GM23338 (cell line): ENCODE data around the gene TIPRL. TPM values are rescaled to one million over a fixed set of nuclear protein-coding genes. Genes with fewer than 3 reads are reported as not detected.

ENCODE experiments used
- ATAC-seq: fragments of 200-7000 bp; cut with Tn5 transposase; 3 replicates; pipeline ENCODE4 v1.9.1; 2020
- DNase-seq: peaks from one replicate; pipeline ENCODE4 v3.0.0-alpha.2; 2015; ENCODE audit warnings: low spot score
- H2AFZ ChIP-seq: fragments of 200-600 bp; sonication (generic); 2 replicates; pipeline ENCODE4 v1.8.0; 2016; ENCODE audit warnings: antibody characterized with exemption, mild to moderate bottlenecking, moderate library complexity
- H3F3A ChIP-seq: fragments of 200-600 bp; sonication (generic); replicated peaks from 2 replicates; pipeline ENCODE4 v1.8.0; 2017; ENCODE audit warnings: antibody characterized with exemption, mixed run types, low read depth
- H3K27ac ChIP-seq: fragments of 200-600 bp; sonication (generic); 2 replicates; pipeline ENCODE4 v1.6.1; 2016; ENCODE audit warnings: low read depth
- H3K27me3 ChIP-seq: fragments of 200-600 bp; sonication (generic); 2 replicates; pipeline ENCODE4 v1.8.0; 2016; ENCODE audit warnings: mild to moderate bottlenecking, mixed run types, moderate library complexity; ENCODE audit not compliant: insufficient read depth
- H3K36me3 ChIP-seq: fragments of 200-600 bp; sonication (generic); 2 replicates; pipeline ENCODE4 v1.8.0; 2016; ENCODE audit warnings: mild to moderate bottlenecking; ENCODE audit not compliant: insufficient read depth
- H3K4me1 ChIP-seq: fragments of 200-600 bp; sonication (generic); 2 replicates; pipeline ENCODE4 v1.8.0; 2016; ENCODE audit warnings: mild to moderate bottlenecking, moderate library complexity; ENCODE audit not compliant: insufficient read depth
- H3K4me2 ChIP-seq: fragments of 200-600 bp; sonication (generic); 2 replicates; pipeline ENCODE4 v1.7.1; 2017; ENCODE audit warnings: mixed run types
- H3K4me3 ChIP-seq: fragments of 200-600 bp; sonication (generic); 2 replicates; pipeline ENCODE4 v1.6.1; 2016; ENCODE audit warnings: mixed run types
- H3K79me2 ChIP-seq: fragments of 200-600 bp; sonication (generic); replicated peaks from 2 replicates; pipeline ENCODE4 v1.8.0; 2017; ENCODE audit warnings: mild to moderate bottlenecking; ENCODE audit not compliant: insufficient read depth
- H3K9me2 ChIP-seq: fragments of 200-600 bp; sonication (generic); 2 replicates; pipeline ENCODE4 v1.8.0; 2017; ENCODE audit not compliant: insufficient read depth
- H4K20me1 ChIP-seq: fragments of 200-600 bp; sonication (generic); replicated peaks from 2 replicates; pipeline ENCODE4 v1.8.0; 2017; ENCODE audit warnings: mild to moderate bottlenecking; ENCODE audit not compliant: insufficient read depth
- H3K27ac Mint-ChIP-seq: 2 replicates; pipeline ENCODE4 v1.8.0; 2020; ENCODE audit warnings: inconsistent platforms, mild to moderate bottlenecking, moderate library complexity, mixed read lengths
- H3K27me3 Mint-ChIP-seq: 3 replicates; pipeline ENCODE4 v1.8.0; 2022; ENCODE audit warnings: low read depth, mild to moderate bottlenecking, moderate library complexity, mixed read lengths, inconsistent platforms; ENCODE audit not compliant: insufficient read depth, poor library complexity
- H3K36me3 Mint-ChIP-seq: 3 replicates; pipeline ENCODE4 v1.8.0; 2021; ENCODE audit warnings: low read depth, mild to moderate bottlenecking, inconsistent platforms, moderate library complexity, mixed read lengths
- H3K4me1 Mint-ChIP-seq: 3 replicates; pipeline ENCODE4 v1.8.0; 2020; ENCODE audit warnings: mild to moderate bottlenecking, inconsistent platforms, mixed read lengths
- H3K4me3 Mint-ChIP-seq: 3 replicates; pipeline ENCODE4 v1.8.0; 2021; ENCODE audit warnings: moderate library complexity, mild to moderate bottlenecking, inconsistent platforms, mixed read lengths
- H3K9me3 Mint-ChIP-seq: 3 replicates; pipeline ENCODE4 v1.8.0; 2020; ENCODE audit warnings: moderate library complexity, mild to moderate bottlenecking, inconsistent platforms, mixed read lengths
- CREB1 ChIP-seq: fragments of 250-450 bp; sonication (Bioruptor Pico); IDR thresholded peaks from 2 replicates; pipeline ENCODE4 v1.5.0; 2020; ENCODE audit warnings: low read depth, mild to moderate bottlenecking, moderate library complexity
- EZH2 ChIP-seq: fragments of 200-600 bp; sonication (generic); IDR thresholded peaks from one replicate; pipeline ENCODE4 v1.8.0; 2017; ENCODE audit warnings: antibody characterized with exemption, mild to moderate bottlenecking, low read depth; ENCODE audit not compliant: unreplicated experiment
- EZH2phosphoT487 ChIP-seq: fragments of 200-600 bp; sonication (generic); IDR thresholded peaks from one replicate; pipeline ENCODE4 v1.8.1; 2018; ENCODE audit warnings: antibody characterized with exemption; ENCODE audit not compliant: unreplicated experiment
- JUNB ChIP-seq: IDR thresholded peaks from one replicate; pipeline ENCODE4 v1.6.1; 2016; ENCODE audit warnings: antibody characterized with exemption; ENCODE audit not compliant: unreplicated experiment
- NANOG ChIP-seq: IDR thresholded peaks from 2 replicates; pipeline ENCODE4 v1.6.1; 2016; ENCODE audit warnings: antibody characterized with exemption, borderline replicate concordance
- POLR2AphosphoS5 ChIP-seq: IDR thresholded peaks from 2 replicates; pipeline ENCODE4 v1.6.1; 2016; ENCODE audit warnings: antibody characterized with exemption, low read depth
- REST ChIP-seq: IDR thresholded peaks from one replicate; pipeline ENCODE4 v1.6.1; 2018; ENCODE audit warnings: antibody characterized with exemption; ENCODE audit not compliant: unreplicated experiment
- STAT1 ChIP-seq: IDR thresholded peaks from one replicate; pipeline ENCODE4 v1.6.1; 2016; ENCODE audit warnings: antibody characterized with exemption; ENCODE audit not compliant: unreplicated experiment
- ZNF114 ChIP-seq: fragments of 250-450 bp; sonication (Bioruptor Pico); IDR thresholded peaks from 2 replicates; pipeline ENCODE4 v1.5.0; 2020; ENCODE audit warnings: mild to moderate bottlenecking, moderate library complexity
- ZNF331 ChIP-seq: fragments of 250-450 bp; sonication (Bioruptor Pico); IDR thresholded peaks from 2 replicates; pipeline ENCODE4 v1.5.0; 2020; ENCODE audit warnings: low read depth, mild to moderate bottlenecking, moderate library complexity
- polyA plus RNA-seq: library from polyadenylated mRNA; unstranded; fragments of >200 nt; fragmentation: Nextera tagmentation; extraction: Ambion mirVana; gene quantifications from 2 replicates; pipeline ENCODE4 v1.2.1, GENCODE V29; 2016
- total RNA-seq: library from RNA; depleted of rRNA; stranded (reverse); fragments of >200 nt; shearing (Covaris generic); gene quantifications from 2 replicates; pipeline ENCODE4 v1.2.3, GENCODE V29; 2014
- TF ChIP-seq, protein P1 (sequence below), 2 experiments: fragments of 200-600 bp in 1 of 2; sonication (generic) in 1 of 2; conservative IDR thresholded peaks; 2 replicates each; pipeline versions ENCODE4 v1.5.1 to v1.6.1; 2016 to 2017; ENCODE audit warnings: antibody characterized with exemption in 2 of 2, low read depth in 2 of 2, mild to moderate bottlenecking in 2 of 2, moderate library complexity in 1 of 2

TIPRL gene
- total and polyA plus RNA-seq, 2 experiments from 2014 or later: 15.9 to 32.0 TPM

DNA sequence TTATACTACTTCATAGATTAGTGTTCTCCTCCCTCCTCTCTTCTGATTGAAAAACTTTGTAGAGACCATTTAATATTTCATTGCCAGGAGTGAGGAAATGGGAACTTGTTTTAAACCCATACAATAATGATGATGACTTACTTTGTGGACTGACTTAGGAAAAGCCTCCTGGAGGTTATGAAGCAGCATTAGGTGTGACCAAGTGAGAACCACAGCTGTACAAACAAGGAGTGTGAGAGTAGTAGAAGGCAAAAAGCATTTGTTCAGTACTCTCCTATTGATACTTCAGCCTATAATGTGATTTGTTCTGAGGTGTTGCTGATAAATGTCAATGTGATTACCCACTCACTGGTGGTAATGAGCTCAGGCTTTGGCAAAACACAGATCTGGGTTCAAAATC lies 8.4 kb downstream of the TIPRL start (continued):
- no peak for TF ChIP-seq CREB1 (CRISPR knock-in tag)
- TF ChIP-seq NANOG: no peak
- no peak for TF ChIP-seq STAT1
- no peak for TF ChIP-seq REST

- ATAC-seq (no peak), DNase-seq (no peak)
- peaks cover 1% of the 10 kb centered on the region for H3K27me3 Mint-ChIP-seq
- H3K4me1 ChIP-seq: no peaks in the 10 kb centered on the region
- H3K4me3 Mint-ChIP-seq: no peak overlapping the region
- no peaks in the 10 kb centered on the region for H3K9me3 Mint-ChIP-seq
- H3K36me3 Mint-ChIP-seq: peaks cover 25% of the 10 kb centered on the region; the same call in 2 of the 3 replicates
- H4K20me1 ChIP-seq: no peaks in the 10 kb centered on the region
- no peaks in the 10 kb centered on the region for H3K27me3 ChIP-seq
- H3K79me2 ChIP-seq: no peaks in the 10 kb centered on the region
- no peaks in the 10 kb centered on the region for H3K9me2 ChIP-seq
- H3K4me1 Mint-ChIP-seq: no peaks in the 10 kb centered on the region
- H3K36me3 ChIP-seq: 0 out of 2 replicates have a peak, but pooled peaks cover 13% of the 10 kb centered on the region
- H3K27ac Mint-ChIP-seq: no peak overlapping the region
- no peaks in the 10 kb centered on the region for H3F3A ChIP-seq
- no peak overlapping the region for H3K27ac ChIP-seq
- H3K4me3 ChIP-seq: no peak overlapping the region
- no peak overlapping the region for H3K4me2 ChIP-seq
- H2AFZ ChIP-seq: no peak overlapping the region
- no peak for TF ChIP-seq ZNF114 (CRISPR knock-in tag)
- no peak for TF ChIP-seq ZNF331 (CRISPR knock-in tag)
- no peak for TF ChIP-seq EZH2phosphoT487
- TF ChIP-seq POLR2AphosphoS5: no peak
- TF ChIP-seq EZH2: no peak
- TF ChIP-seq, protein P1, sequence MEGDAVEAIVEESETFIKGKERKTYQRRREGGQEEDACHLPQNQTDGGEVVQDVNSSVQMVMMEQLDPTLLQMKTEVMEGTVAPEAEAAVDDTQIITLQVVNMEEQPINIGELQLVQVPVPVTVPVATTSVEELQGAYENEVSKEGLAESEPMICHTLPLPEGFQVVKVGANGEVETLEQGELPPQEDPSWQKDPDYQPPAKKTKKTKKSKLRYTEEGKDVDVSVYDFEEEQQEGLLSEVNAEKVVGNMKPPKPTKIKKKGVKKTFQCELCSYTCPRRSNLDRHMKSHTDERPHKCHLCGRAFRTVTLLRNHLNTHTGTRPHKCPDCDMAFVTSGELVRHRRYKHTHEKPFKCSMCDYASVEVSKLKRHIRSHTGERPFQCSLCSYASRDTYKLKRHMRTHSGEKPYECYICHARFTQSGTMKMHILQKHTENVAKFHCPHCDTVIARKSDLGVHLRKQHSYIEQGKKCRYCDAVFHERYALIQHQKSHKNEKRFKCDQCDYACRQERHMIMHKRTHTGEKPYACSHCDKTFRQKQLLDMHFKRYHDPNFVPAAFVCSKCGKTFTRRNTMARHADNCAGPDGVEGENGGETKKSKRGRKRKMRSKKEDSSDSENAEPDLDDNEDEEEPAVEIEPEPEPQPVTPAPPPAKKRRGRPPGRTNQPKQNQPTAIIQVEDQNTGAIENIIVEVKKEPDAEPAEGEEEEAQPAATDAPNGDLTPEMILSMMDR (conservative IDR thresholded peaks at IDR 0.05; ENCODE audit: low read depth in 2 of 2): no peak
- no peak for TF ChIP-seq REST
- TF ChIP-seq NANOG: no peak
- no peak for TF ChIP-seq JUNB
- no peak for TF ChIP-seq STAT1
Measured at GRCh38 chr1:168190403-168190802, 11.6 kb downstream of the TIPRL start.
